Measurements from ENCODE around the gene NFASC.

The NFASC gene

GRCh38 chr1:205030896-205031295, 160.2 kb downstream of the NFASC start:
- no peak for TF ChIP-seq CTCF (IDR thresholded peaks at IDR 0.05; ENCODE audit: control insufficient read depth, extremely low read depth, insufficient read depth)
- no peak overlapping the region for H3K4me3 ChIP-seq (ENCODE audit: low read depth, low read length)
- no peak for DNase-seq (ENCODE audit: low read depth)

GRCh38 chr1:205032508-205032907, 161.8 kb downstream of the NFASC start:
- H3K4me3 ChIP-seq (ENCODE audit: low read depth, low read length) = no peak overlapping the region
- TF ChIP-seq CTCF (IDR thresholded peaks at IDR 0.05; ENCODE audit: control insufficient read depth, extremely low read depth, insufficient read depth) = no peak
- no peak for DNase-seq (ENCODE audit: low read depth)

- H3K4me3 ChIP-seq (ENCODE audit: low read depth, low read length) = no peak overlapping the region
- DNase-seq (ENCODE audit: low read depth) = no peak
- no peak for TF ChIP-seq CTCF (IDR thresholded peaks at IDR 0.05; ENCODE audit: control insufficient read depth, extremely low read depth, insufficient read depth)
Measured at GRCh38 chr1:205037539-205037938, 166.9 kb downstream of the NFASC start.

GRCh38 chr1:205038132-205038786, 167.6 kb downstream of the NFASC start:
- H3K4me3 ChIP-seq (ENCODE audit: low read depth, low read length) = no peak overlapping the region
- no peak for TF ChIP-seq CTCF (IDR thresholded peaks at IDR 0.05; ENCODE audit: control insufficient read depth, extremely low read depth, insufficient read depth)
- no peak for DNase-seq (ENCODE audit: low read depth)

- TF ChIP-seq CTCF (IDR thresholded peaks at IDR 0.05; ENCODE audit: control insufficient read depth, extremely low read depth, insufficient read depth) = no peak
- no peak for DNase-seq (ENCODE audit: low read depth)
- H3K4me3 ChIP-seq (ENCODE audit: low read depth, low read length) = no peak overlapping the region
Measured at GRCh38 chr1:205041001-205041715, 170.5 kb downstream of the NFASC start.

GRCh38 chr1:205041998-205042910, 171.6 kb downstream of the NFASC start:
- DNase-seq (ENCODE audit: low read depth) = no peak
- TF ChIP-seq CTCF (IDR thresholded peaks at IDR 0.05; ENCODE audit: control insufficient read depth, extremely low read depth, insufficient read depth) = no peak
- H3K4me3 ChIP-seq (ENCODE audit: low read depth, low read length) = no peak overlapping the region

Data from LNCaP clone FGC (cell line).